Muscle layer of duodenum (tissue), 2 donors: ENCODE data around the gene CFAP46.
"Not testable (repeated sequence)": the region's sequence is repeated elsewhere in the genome, so short reads cannot be mapped to it uniquely, and the experiment has no call there.

Source experiments
- H3K27ac ChIP-seq: one replicate; pipeline ENCODE4 v1.7.0; 2013; ENCODE audit warnings: mild to moderate bottlenecking, low read length
- H3K27me3 ChIP-seq: one replicate; pipeline ENCODE4 v1.7.0; 2013; ENCODE audit warnings: low read depth, mild to moderate bottlenecking, control low read depth, low read length
- H3K36me3 ChIP-seq, 2 donors: one replicate each; pipeline ENCODE4 v1.7.0; 2013; ENCODE audit warnings: low read length in 2 of 2, control low read depth in 1 of 2, mild to moderate bottlenecking in 1 of 2; ENCODE audit not compliant: insufficient read depth in 2 of 2, control insufficient read depth in 1 of 2
- H3K4me1 ChIP-seq, 2 donors: one replicate each; pipeline ENCODE4 v1.7.0; 2013; ENCODE audit warnings: low read length in 2 of 2, mild to moderate bottlenecking in 2 of 2, control low read depth in 1 of 2, moderate library complexity in 1 of 2; ENCODE audit not compliant: insufficient read depth in 2 of 2, control insufficient read depth in 1 of 2
- H3K4me3 ChIP-seq, 2 donors: one replicate each; pipeline ENCODE4 v1.7.0; 2013; ENCODE audit warnings: low read length in 2 of 2, low read depth in 1 of 2, mild to moderate bottlenecking in 1 of 2
- H3K9me3 ChIP-seq, 2 donors: one replicate each; pipeline ENCODE4 v1.7.0; 2013; ENCODE audit warnings: low read length in 2 of 2, control low read depth in 1 of 2, mild to moderate bottlenecking in 1 of 2; ENCODE audit not compliant: control insufficient read depth in 1 of 2
- donor health status: healthy.

Gene CFAP46

DNA sequence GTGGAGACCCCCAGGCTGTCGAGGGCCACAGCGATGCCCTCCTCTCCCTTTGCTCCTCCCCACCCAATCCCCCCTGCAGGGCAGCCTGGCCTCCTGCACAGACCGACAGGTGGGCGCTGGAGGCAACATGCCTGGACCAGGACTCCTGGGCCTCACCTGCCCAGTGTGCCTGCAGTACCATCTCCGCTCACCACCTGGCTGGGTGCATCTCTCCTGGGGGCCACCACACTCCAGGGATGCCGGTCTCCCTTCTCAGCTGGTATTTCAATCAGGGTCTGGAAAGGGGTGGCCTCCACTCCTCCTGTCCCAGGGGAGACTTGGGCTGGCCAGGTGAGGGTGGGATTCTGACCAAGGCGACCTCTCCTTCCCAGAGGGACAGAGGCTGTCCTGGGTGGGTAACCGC, 17.2 kb upstream of the CFAP46 start:
- Histone ChIP-seq H3K36me3 (no peaks in the 10 kb centered on the region), H3K4me1 (peaks cover 0 to 6% of the 10 kb centered on the region in 2 donors), H3K9me3 (no peaks in the 10 kb centered on the region), H3K4me3 (no peak overlapping the region), H3K27me3 (no peaks in the 10 kb centered on the region), H3K27ac (no peak overlapping the region)

DNA sequence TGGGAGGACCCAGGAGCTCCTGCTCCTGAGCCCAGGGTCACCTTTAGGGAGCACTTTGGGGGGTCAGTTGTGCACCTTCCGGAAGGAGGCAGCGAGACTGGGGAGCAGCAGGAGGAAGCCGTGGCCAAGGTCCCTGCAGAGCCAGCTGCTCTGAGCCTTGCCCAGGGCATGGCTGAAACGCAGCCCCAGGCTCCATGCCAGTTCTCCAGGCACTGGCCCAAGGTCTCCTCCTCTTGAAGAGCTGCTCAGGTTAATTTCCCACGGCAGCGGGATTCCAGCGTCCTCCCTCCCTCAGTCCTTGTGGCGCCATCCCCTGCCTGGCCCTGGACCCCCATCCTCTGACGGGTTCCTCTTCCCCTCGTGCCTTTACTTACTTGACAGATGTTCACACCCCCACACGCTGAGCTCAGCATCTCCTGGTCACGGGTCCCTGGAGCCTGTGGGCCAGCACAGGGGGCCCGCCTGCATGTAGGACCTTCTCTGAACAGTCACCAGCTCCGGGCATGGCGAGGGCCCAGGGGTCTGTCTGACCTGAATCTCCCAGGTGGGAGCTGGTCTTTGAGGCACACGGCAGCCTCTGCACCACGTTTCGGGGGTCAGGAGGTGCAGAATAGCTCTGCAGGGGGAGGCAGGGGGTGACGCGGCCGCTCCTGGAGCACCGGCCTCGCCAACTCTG, 16.7 kb upstream of the CFAP46 start:
- Histone ChIP-seq H3K36me3 (no peaks in the 10 kb centered on the region), H3K27me3 (no peaks in the 10 kb centered on the region), H3K27ac (no peak overlapping the region), H3K9me3 (no peaks in the 10 kb centered on the region), H3K4me1 (peaks cover 0 to 6% of the 10 kb centered on the region in 2 donors), H3K4me3 (no peak overlapping the region)

DNA sequence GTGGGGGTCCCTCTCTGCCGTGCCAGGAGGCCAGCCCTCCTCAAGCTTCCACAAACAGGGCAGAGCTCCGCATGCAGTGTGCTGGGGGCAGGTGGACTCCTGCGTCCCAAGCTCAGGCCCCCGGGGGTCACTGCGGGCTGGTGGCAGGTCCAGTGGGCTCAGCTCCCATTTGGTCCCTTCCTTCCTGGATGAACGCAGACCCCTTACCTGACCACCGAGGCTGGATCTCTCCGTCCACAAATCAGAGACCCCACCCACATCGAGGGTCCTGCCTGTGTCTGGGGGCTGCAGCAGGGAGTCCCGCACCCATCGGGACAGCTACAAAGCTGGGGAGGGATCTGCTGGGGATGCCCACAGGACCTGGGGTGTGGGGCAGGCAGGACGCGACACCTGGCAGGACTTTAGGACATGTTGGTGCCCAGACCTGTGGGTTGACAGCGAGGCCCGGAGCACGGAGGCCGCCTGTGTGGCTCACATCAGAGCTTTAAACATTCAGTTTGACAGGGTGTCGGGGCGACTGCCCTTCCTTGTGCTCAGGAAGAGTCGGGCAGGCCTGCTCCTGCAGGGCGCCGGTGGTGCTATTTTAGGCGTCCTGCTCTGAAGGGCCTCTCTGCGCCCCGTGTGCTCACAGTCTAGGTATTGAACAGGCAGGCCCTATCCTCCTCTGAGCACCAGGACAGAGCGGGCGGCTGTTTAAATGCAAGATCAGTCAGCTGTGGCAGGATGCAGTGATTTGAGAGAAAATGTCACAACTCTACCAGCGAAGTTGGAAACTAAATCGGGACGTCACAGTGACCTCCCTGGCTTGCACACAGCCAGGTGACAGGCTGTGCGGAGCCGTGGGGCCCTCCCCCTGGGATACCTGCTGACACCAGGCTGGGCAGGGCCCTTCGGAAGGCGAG, 15.9 kb upstream of the CFAP46 start:
- peaks cover 0 to 6% of the 10 kb centered on the region in 2 donors for H3K4me1 ChIP-seq
- no peak overlapping the region for H3K27ac ChIP-seq
- H3K4me3 ChIP-seq = no peak overlapping the region
- H3K36me3 ChIP-seq = no peaks in the 10 kb centered on the region
- no peaks in the 10 kb centered on the region for H3K27me3 ChIP-seq
- no peaks in the 10 kb centered on the region for H3K9me3 ChIP-seq

DNA sequence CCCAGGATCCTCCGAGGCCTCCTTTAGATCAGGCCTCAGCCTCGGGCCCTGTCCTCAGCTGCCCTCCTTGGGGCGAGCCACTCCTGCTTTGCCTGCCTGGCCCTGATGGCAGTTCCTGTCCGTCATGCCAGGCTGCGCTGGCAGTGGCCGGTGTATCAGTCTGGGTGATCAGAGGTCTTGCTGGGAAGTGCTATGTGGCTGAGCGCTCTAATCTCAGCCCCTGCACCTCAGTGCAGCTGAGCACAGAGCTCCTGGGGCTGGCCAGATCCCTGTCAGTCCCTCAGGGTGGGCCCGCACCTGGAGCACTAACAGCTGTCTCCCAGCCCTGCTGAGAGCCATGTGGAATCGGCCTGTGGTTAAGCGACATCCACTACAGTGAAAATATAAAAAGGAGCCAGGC, 14.8 kb upstream of the CFAP46 start:
- Histone ChIP-seq H3K9me3 (no peaks in the 10 kb centered on the region), H3K27me3 (no peaks in the 10 kb centered on the region), H3K27ac (no peak overlapping the region), H3K36me3 (no peaks in the 10 kb centered on the region), H3K4me3 (no peak overlapping the region), H3K4me1 (peaks cover 0 to 6% of the 10 kb centered on the region in 2 donors)

DNA sequence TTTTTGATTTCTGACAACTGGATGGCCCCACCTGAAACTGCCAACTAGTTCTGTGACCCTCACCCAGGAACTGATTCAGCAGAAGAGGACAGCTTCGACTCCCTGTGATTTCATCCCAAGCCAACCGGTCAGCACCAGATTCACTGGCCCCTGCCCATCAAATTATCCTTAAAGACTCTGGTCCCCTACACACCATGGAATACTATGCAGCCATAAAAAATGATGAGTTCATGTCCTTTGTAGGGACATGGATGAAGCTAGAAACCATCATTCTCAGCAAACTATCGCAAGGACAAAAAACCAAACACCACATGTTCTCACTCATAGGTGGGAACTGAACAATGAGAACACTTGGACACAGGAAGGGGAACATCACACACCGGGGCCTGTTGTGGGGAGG, 13.9 kb upstream of the CFAP46 start:
- not testable (repeated sequence) for H3K27me3 ChIP-seq, H3K36me3 ChIP-seq, H3K9me3 ChIP-seq, H3K4me3 ChIP-seq, H3K4me1 ChIP-seq, H3K27ac ChIP-seq

DNA sequence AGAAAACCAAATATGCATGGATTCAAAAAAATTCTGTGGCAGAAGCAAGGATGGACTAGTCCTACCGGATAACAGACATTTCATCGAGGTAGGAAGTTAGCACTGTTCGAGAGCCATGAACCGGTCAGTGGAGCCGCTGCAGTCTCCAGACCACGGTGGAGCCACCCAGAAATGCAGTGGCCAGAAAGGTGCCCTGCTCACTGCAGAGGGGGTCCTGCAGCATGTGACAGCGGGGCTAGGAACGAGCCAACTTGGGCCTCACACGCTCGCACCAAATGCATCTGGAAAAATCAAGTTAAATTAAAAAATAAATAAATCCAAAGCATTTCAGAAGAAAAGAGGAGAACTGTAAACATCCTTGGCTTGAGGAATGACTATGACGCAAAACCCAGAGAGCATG, 13.1 kb upstream of the CFAP46 start:
- Histone ChIP-seq H3K4me3 (no peak overlapping the region), H3K4me1 (no peaks in the 10 kb centered on the region), H3K27ac (no peak overlapping the region), H3K27me3 (no peaks in the 10 kb centered on the region), H3K9me3 (no peaks in the 10 kb centered on the region), H3K36me3 (no peaks in the 10 kb centered on the region)

DNA sequence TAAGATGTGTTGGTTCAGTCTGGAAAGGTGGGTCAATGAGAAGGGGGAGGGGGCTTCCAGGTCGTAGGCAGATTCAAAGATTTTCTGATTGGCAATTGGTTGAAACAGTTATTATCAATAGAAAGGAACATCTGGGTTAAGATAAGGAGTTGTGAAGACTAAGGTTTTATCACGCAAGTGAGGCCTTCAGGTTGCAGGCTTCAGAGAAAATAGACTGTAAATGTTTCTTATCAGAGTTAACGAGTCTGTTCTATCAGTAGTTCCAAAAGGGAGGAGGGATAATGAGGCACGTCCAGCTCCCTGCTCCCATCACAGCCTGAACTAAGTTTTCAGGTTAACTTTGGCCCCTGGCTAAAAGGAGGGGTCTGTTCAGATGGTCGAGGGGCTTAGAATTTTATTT, 11.1 kb upstream of the CFAP46 start:
- Histone ChIP-seq H3K36me3 (no peaks in the 10 kb centered on the region), H3K4me3 (no peak overlapping the region), H3K27me3 (no peaks in the 10 kb centered on the region), H3K4me1 (no peaks in the 10 kb centered on the region), H3K27ac (no peak overlapping the region), H3K9me3 (no peaks in the 10 kb centered on the region)

DNA sequence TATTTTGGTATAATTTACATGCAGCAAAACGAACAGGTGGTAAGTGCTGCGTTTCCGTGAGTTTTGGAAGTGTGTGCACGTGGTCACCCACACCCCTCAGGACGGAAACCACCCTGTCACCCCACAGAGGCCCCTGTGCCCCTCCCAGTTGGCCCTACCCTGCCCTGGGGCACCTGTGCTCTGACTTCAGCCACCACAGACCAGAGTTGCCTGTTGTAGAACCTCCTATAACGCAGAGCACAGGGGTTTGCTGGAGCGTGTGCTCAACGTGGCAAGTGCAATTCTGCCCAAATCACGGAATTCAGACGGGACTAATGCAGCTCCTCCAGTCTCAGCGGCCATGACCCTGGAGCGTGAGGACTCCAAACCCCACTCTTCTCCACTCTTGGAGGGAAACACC, 9.6 kb upstream of the CFAP46 start:
- H3K4me1 ChIP-seq = no peaks in the 10 kb centered on the region
- no peaks in the 10 kb centered on the region for H3K36me3 ChIP-seq
- no peak overlapping the region for H3K27ac ChIP-seq
- no peaks in the 10 kb centered on the region for H3K27me3 ChIP-seq
- no peak overlapping the region for H3K4me3 ChIP-seq
- no peaks in the 10 kb centered on the region for H3K9me3 ChIP-seq

DNA sequence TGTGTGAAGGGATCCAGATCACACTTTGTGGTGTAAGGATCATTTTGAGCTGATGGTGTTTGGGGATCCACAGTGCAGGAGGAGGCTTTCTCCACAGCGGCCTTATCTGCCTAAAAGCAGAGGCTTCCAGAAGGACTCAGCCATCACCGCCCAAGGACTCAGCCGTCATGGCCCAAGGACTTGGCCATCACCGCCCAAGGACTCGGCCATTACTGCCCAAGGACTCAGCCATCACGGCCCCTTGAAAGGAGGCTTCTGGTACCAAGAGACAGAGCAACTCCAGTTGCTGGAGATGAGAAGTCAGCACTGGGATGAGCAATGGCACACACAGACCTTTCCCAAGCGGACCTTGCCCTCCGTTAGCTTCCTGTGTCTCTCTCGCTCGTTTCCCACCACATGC, 6.0 kb upstream of the CFAP46 start:
- H3K27me3 ChIP-seq = peaks cover 10% of the 10 kb centered on the region
- H3K4me3 ChIP-seq = no peak overlapping the region
- no peak overlapping the region for H3K27ac ChIP-seq
- H3K9me3 ChIP-seq = no peaks in the 10 kb centered on the region
- no peaks in the 10 kb centered on the region for H3K36me3 ChIP-seq
- H3K4me1 ChIP-seq = no peaks in the 10 kb centered on the region

DNA sequence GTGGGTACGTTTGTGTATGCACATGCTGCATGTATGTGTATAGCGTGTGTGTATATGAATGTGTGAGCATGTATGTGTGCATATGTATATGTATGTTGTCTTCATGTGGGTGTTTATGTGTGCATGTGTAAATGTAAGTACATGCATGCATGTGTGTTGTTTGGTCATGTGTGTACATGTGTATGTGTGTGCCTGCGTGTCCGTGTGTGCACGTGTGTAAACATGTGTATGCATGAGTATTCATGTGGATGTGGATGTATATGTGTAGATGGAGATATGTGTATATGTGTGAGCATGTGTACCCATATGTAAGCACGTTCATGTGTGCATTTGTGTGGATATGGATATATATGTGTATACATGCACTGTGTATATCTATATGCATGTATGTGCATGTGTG, 5.5 kb upstream of the CFAP46 start:
- H3K27me3 ChIP-seq = peaks cover 11% of the 10 kb centered on the region
- H3K27ac ChIP-seq = no peak overlapping the region
- peaks cover 0 to 5% of the 10 kb centered on the region in 2 donors for H3K4me1 ChIP-seq
- H3K9me3 ChIP-seq = no peaks in the 10 kb centered on the region
- H3K4me3 ChIP-seq = no peak overlapping the region
- H3K36me3 ChIP-seq = no peaks in the 10 kb centered on the region

DNA sequence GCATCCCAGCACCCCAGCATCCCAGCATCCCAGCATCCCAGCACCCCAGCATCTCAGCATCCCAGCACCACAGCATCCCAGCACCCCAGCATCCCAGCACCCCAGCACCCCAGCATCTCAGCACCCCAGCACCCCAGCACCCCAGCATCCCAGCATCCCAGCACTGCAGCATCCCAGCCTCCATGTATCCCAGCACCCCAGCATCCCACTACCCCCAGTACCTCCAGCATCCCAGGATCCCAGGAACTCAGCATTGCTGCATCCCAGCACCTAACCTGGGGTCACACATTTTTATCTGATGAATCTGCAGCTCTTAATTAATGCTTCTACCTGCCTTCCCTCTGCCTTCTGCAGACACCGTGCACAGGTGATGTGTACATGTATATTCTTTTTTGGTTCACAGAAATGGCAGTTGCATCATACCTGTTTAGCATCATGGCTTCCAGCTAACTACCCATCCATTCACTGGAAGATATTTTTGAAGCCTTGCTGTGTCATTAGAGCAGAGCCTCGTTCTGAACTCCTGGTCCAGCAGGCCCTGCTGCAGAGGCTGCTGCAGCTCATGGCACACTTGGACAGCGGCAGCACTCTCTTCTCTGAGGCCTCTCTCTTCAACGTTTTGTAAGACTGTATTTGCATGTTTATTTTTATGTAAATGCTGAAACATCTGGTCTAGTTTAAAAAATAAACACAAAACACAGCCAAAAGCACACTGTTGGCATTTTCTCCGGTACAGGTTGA, 4.6 kb upstream of the CFAP46 start:
- Histone ChIP-seq H3K9me3 (no peaks in the 10 kb centered on the region), H3K4me1 (peaks cover 0 to 13% of the 10 kb centered on the region in 2 donors), H3K36me3 (no peaks in the 10 kb centered on the region), H3K27ac (no peak overlapping the region), H3K27me3 (peaks cover 14% of the 10 kb centered on the region), H3K4me3 (no peak overlapping the region)
